HAP-1 (cell line): ENCODE results near the gene KRTAP12-1.

ENCODE experiments used
- DNase-seq, 2 experiments: peaks; one replicate each; pipeline ENCODE4 v3.0.0-alpha.2; 2016 to 2020; ENCODE audit warnings: low spot score in 2 of 2
- H3K27me3 ChIP-seq: fragments of 250-450 bp; sonication (Bioruptor Pico); 2 replicates; pipeline ENCODE4 v1.5.1; 2020; ENCODE audit warnings: low read depth, mild to moderate bottlenecking, moderate library complexity
- H3K36me3 ChIP-seq: fragments of 250-450 bp; sonication (Bioruptor Pico); replicated peaks from 2 replicates; pipeline ENCODE4 v1.5.1; 2020; ENCODE audit warnings: mild to moderate bottlenecking
- H3K4me1 ChIP-seq: fragments of 250-450 bp; sonication (Bioruptor Pico); 2 replicates; pipeline ENCODE4 v1.5.1; 2020; ENCODE audit warnings: mild to moderate bottlenecking
- H3K4me3 ChIP-seq: fragments of 250-450 bp; sonication (Bioruptor Pico); 2 replicates; pipeline ENCODE4 v1.5.1; 2020; ENCODE audit warnings: mild to moderate bottlenecking, moderate library complexity
- H3K9me3 ChIP-seq: fragments of 250-450 bp; sonication (Bioruptor Pico); 2 replicates; pipeline ENCODE4 v1.5.1; 2020; ENCODE audit warnings: mild to moderate bottlenecking, moderate library complexity
- in situ Hi-C: fragments of 300-500 bp; cut with MboI; formaldehyde crosslinking; loops from 3 replicates; pipeline ENCODE4 v1.14.3; 2020; ENCODE audit warnings: low sequenced_read_pairs, inconsistent platforms, mixed read lengths

The KRTAP12-1 gene

DNA sequence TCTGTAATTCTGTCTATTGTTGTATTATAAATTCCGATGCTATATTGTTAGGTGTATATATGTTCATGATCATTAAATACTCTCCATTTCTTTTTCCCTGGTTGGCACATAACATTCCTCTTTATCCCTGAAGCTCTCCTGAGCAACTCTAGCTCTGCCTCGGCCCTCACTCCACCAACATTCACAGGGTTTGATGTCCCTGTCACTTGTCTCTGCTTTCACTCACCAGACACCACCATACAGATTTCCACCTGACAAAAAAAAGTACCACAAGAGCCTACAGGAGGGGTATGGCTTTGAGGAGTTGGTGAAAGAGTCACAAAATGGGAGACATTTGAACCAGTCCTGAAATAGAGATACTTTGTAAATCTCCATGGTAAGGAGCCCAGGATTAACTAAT, 38.2 kb upstream of the KRTAP12-1 start:
- Histone ChIP-seq H3K27me3 (peaks cover 19% of the 10 kb centered on the region), H3K9me3 (no peaks in the 10 kb centered on the region; the same call in 1 of the 2 replicates), H3K4me3 (no peak overlapping the region), H3K36me3 (no peaks in the 10 kb centered on the region), H3K4me1 (no peaks in the 10 kb centered on the region)
- in situ Hi-C loops, result loop anchor here (10.0 kb wide), 1 partner anchor 365 kb away; the partner anchor contains the start of gene TRPM2
- DNase-seq, result no peak

DNA sequence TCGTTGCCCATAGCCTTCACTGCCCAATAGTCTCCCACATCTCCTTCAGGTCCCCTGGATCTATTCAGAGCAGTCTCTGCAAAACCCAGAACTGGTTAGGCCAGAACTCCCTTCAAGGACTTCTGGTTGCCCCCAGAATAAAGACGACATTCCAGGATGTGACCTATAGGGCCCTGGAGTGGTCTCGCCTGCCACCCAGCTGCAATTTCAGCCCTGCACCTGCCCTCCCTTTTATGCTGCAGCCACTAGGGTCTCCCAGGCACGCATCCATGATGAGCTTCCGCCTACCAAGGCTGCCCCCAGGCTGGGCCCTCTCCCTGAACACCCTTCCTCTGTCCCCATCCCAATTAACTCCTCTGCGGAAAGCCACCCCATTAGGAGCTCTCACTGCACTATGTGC, 36.6 kb upstream of the KRTAP12-1 start:
- in situ Hi-C loops, result no loop called here
- H3K4me1 ChIP-seq, result no peaks in the 10 kb centered on the region
- H3K36me3 ChIP-seq, result no peaks in the 10 kb centered on the region
- peaks cover 22% of the 10 kb centered on the region for H3K27me3 ChIP-seq
- H3K4me3 ChIP-seq, result no peak overlapping the region
- DNase-seq, result no peak
- H3K9me3 ChIP-seq, result no peaks in the 10 kb centered on the region; the same call in 1 of the 2 replicates

DNA sequence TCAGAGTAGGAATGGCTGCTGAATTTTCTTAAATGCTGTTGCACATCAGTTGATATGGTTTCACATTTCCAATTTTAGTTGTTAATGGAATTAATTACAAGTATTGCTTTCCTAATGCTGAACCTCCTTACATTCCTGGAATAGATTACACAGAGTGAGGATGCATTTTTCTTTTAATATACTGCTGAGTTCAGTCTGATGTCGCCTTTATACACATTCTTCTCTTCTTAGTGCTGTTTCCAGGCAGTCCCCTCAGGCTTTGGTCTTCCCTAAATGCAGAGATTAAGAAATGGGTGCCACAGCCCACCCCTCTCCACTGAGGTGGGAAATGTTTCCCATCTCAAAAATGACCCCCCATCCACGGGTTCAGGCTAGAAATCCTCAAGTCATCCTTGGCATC, 36.1 kb upstream of the KRTAP12-1 start:
- Histone ChIP-seq H3K4me1 (no peaks in the 10 kb centered on the region), H3K27me3 (peaks cover 24% of the 10 kb centered on the region)
- in situ Hi-C loops, result no loop called here

DNA sequence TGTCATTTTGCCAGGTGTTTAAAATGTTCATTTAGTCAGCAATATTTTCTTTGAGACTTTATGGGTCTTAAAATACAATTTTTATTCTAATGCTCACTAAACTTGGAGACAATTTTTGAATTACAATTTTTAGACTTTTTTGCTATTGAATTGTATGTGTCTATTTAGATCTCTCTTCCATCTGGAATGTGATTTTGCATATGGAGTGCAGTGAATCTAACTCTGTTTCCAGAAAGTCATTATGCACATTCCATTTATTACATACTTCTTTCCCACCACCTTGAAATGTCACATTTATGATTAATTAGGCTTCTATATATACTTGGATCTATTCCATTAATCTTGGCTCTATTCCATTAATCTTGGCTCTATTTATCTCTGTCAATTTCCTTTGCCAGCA, 35.0 kb upstream of the KRTAP12-1 start:
- H3K4me3 ChIP-seq, result no peak overlapping the region
- no peaks in the 10 kb centered on the region for H3K36me3 ChIP-seq
- H3K27me3 ChIP-seq, result peaks cover 29% of the 10 kb centered on the region
- H3K9me3 ChIP-seq, result no peaks in the 10 kb centered on the region; the same call in 1 of the 2 replicates
- H3K4me1 ChIP-seq, result no peaks in the 10 kb centered on the region
- DNase-seq, result no peak
- in situ Hi-C loops, result no loop called here

More for the DNA sequence above, 36.1 kb upstream of the KRTAP12-1 start:
- Histone ChIP-seq H3K36me3 (no peaks in the 10 kb centered on the region), H3K9me3 (no peaks in the 10 kb centered on the region; the same call in 1 of the 2 replicates), H3K4me3 (no peak overlapping the region)
- no peak for DNase-seq

- Histone ChIP-seq H3K9me3 (no peaks in the 10 kb centered on the region; the same call in 1 of the 2 replicates), H3K4me3 (no peak overlapping the region), H3K4me1 (no peaks in the 10 kb centered on the region), H3K36me3 (no peaks in the 10 kb centered on the region), H3K27me3 (peaks cover 42% of the 10 kb centered on the region)
- no peak for DNase-seq
- in situ Hi-C loops, result no loop called here
Observed at GRCh38 chr21:44714905-44715304, 32.9 kb upstream of the KRTAP12-1 start.

GRCh38 chr21:44713846-44714245, 31.9 kb upstream of the KRTAP12-1 start:
- DNase-seq, result peak in 1 of 2 experiments; percentile 1
- H3K4me1 ChIP-seq, result no peaks in the 10 kb centered on the region
- no peaks in the 10 kb centered on the region for H3K36me3 ChIP-seq
- in situ Hi-C loops, result no loop called here
- H3K27me3 ChIP-seq, result peaks cover 49% of the 10 kb centered on the region
- no peak overlapping the region for H3K4me3 ChIP-seq
- no peaks in the 10 kb centered on the region; the same call in 1 of the 2 replicates for H3K9me3 ChIP-seq

- no peaks in the 10 kb centered on the region for H3K4me1 ChIP-seq
- in situ Hi-C loops, result no loop called here
- H3K27me3 ChIP-seq, result peaks cover 56% of the 10 kb centered on the region
- no peaks in the 10 kb centered on the region for H3K36me3 ChIP-seq
- no peaks in the 10 kb centered on the region for H3K9me3 ChIP-seq
- no peak overlapping the region for H3K4me3 ChIP-seq
- no peak for DNase-seq
Observed at GRCh38 chr21:44713130-44713529, 31.2 kb upstream of the KRTAP12-1 start.

- in situ Hi-C loops, result no loop called here
- no peaks in the 10 kb centered on the region for H3K9me3 ChIP-seq
- DNase-seq, result peak in 1 of 2 experiments; percentile 1
- no peaks in the 10 kb centered on the region for H3K4me1 ChIP-seq
- H3K36me3 ChIP-seq, result no peaks in the 10 kb centered on the region
- H3K27me3 ChIP-seq, result peaks cover 62% of the 10 kb centered on the region
- H3K4me3 ChIP-seq, result no peak overlapping the region
Observed at GRCh38 chr21:44712203-44713028, 30.5 kb upstream of the KRTAP12-1 start.

DNA sequence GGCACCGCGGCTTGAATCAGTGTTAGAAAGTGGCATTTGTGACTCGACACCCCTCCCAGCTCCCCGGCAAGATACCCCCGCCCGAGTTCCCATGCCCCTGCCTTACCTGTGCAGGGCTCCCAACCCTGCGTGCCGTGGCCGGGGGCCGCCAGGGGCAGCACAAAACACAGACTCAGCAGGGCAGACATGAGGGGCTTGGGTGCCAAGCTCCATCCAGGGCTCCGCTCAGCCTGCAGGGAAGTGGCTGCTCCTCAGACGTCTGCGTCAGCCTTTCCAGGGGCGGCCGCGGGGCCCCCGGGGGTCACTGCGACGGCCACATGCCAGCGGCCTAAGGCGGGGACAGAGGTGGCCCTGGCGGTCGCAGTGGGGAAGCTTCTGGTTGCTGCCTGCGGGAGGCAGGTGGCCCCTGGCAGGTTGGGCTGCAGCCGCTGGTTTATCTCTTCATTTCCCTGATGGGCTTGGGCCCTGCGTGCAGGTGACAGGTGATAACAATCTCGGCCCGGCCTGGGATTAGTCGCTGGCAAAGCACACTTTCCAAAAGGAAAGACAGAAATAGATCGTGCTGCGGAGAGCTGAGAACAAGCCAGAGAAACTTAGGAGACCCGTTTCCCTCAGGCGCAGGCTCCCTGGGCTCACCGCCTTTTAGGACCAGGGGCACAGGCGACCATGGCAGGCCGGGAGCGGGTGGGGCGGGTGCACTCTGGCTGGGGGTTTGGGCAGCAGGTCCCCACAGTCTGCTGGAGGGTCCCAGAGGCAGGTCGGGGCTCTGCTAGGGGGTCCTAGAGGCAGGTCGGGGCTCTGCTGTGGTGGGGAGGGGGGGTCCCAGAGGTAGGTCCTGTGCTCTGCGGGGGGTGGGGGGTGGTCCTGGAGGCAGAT, 29.6 kb upstream of the KRTAP12-1 start, which contains the start of gene TSPEAR:
TSS of gene TSPEAR (minus strand) at position 246 of the 876 bp plus-strand sequence. CDS start at position 188, 58 bp downstream.
- no peaks in the 10 kb centered on the region for H3K4me1 ChIP-seq
- H3K9me3 ChIP-seq, result no peaks in the 10 kb centered on the region
- H3K27me3 ChIP-seq, result peaks cover 66% of the 10 kb centered on the region
- no peak within 1 kb of the TSS for H3K4me3 ChIP-seq
- in situ Hi-C loops, result no loop called here
- peak in 1 of 2 experiments; percentile 4 for DNase-seq
- H3K36me3 ChIP-seq, result no peaks in the 10 kb centered on the region

- in situ Hi-C loops, result no loop called here
- H3K4me3 ChIP-seq, result no peak overlapping the region
- peak in 1 of 2 experiments; percentile 5 for DNase-seq
- H3K27me3 ChIP-seq, result peaks cover 73% of the 10 kb centered on the region
- no peaks in the 10 kb centered on the region for H3K36me3 ChIP-seq
- H3K4me1 ChIP-seq, result no peaks in the 10 kb centered on the region
- H3K9me3 ChIP-seq, result no peaks in the 10 kb centered on the region
Observed at GRCh38 chr21:44710756-44711326, 28.9 kb upstream of the KRTAP12-1 start.

- DNase-seq, result peak in 1 of 2 experiments; percentile 4
- Histone ChIP-seq H3K4me3 (no peak overlapping the region), H3K27me3 (peaks cover 75% of the 10 kb centered on the region), H3K9me3 (no peaks in the 10 kb centered on the region), H3K36me3 (no peaks in the 10 kb centered on the region), H3K4me1 (no peaks in the 10 kb centered on the region)
- in situ Hi-C loops, result no loop called here
Observed at GRCh38 chr21:44710294-44710665, 28.3 kb upstream of the KRTAP12-1 start.

DNA sequence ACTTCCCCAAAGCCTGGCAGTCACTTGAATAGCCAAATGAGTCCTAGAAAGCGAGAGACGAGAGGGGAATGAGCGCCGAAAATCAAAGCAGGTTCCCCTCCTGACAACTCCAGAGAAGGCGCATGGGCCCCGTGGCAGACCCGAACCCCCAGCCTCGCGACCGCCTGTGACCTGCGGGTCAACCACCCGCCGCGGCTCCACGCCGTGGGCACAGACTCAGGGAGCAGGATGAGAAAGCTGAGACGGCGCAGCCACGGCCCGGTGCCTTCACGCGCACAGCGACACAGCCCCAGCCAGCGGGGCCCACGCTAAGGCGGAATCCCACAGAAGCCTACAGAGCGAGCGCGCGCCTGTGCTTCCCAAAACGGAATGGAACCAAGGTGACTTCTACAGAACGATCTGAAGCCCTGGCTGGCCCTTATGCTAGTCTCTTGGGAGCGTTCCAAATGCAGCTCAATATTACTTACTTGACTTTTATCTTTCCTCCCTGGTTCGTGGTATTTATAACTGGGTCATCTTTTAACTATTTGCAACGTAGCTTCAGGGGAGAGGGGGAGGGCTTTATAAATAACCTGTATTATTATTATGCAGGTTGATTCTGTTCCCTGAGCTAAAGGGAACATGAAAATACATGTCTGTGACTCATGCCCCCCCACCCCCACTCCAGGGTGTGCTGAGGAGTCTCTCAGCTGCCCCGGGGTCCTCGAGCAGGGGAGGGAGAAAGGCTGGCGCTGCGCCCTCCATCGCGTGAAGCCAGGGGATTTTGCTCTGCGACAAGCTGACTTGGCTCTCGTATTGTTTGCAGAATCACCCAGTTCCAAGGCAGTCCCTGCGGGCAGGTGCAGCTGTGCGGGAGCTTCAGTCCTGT, 27.7 kb upstream of the KRTAP12-1 start:
- no peaks in the 10 kb centered on the region for H3K36me3 ChIP-seq
- H3K4me3 ChIP-seq, result no peak overlapping the region
- H3K9me3 ChIP-seq, result no peaks in the 10 kb centered on the region
- peaks cover 78% of the 10 kb centered on the region for H3K27me3 ChIP-seq
- peak in 1 of 2 experiments; percentile 18 for DNase-seq
- H3K4me1 ChIP-seq, result no peaks in the 10 kb centered on the region
- in situ Hi-C loops, result loop anchor here (10.0 kb wide), 1 partner anchor 65 kb away; the partner anchor contains the start of gene KRTAP10-11
